ENCODE results near the gene SLC6A3. TPM values are rescaled to one million over a fixed set of nuclear protein-coding genes. Genes with fewer than 3 reads are reported as not detected.

Gene SLC6A3
- total RNA-seq, 1 donor from 2014 or later: not detected

- no peak for DNase-seq (ENCODE audit: low spot score, unreplicated experiment)
Measured at GRCh38 chr5:1356873-1357787, 88.1 kb downstream of the SLC6A3 start.

GRCh38 chr5:1354576-1354975 is 90.7 kb downstream of the SLC6A3 start:
- Mint-ChIP-seq H3K36me3 (ENCODE audit: insufficient read depth) (no peaks in the 10 kb centered on the region), H3K4me3 (ENCODE audit: low read depth) (no peak overlapping the region), H3K27me3 (peaks cover 30% of the 10 kb centered on the region), H3K27ac (no peak overlapping the region), H3K4me1 (ENCODE audit: low read depth) (peaks cover 2% of the 10 kb centered on the region), H3K9me3 (ENCODE audit: low read depth) (no peaks in the 10 kb centered on the region)
- no peak for DNase-seq (ENCODE audit: low spot score, unreplicated experiment)
- TF ChIP-seq, protein P1, sequence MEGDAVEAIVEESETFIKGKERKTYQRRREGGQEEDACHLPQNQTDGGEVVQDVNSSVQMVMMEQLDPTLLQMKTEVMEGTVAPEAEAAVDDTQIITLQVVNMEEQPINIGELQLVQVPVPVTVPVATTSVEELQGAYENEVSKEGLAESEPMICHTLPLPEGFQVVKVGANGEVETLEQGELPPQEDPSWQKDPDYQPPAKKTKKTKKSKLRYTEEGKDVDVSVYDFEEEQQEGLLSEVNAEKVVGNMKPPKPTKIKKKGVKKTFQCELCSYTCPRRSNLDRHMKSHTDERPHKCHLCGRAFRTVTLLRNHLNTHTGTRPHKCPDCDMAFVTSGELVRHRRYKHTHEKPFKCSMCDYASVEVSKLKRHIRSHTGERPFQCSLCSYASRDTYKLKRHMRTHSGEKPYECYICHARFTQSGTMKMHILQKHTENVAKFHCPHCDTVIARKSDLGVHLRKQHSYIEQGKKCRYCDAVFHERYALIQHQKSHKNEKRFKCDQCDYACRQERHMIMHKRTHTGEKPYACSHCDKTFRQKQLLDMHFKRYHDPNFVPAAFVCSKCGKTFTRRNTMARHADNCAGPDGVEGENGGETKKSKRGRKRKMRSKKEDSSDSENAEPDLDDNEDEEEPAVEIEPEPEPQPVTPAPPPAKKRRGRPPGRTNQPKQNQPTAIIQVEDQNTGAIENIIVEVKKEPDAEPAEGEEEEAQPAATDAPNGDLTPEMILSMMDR (IDR thresholded peaks at IDR 0.05; ENCODE audit: unreplicated experiment): no peak

More at GRCh38 chr5:1356873-1357787, 88.1 kb downstream of the SLC6A3 start:
- Mint-ChIP-seq H3K36me3 (ENCODE audit: insufficient read depth) (no peaks in the 10 kb centered on the region), H3K27me3 (peaks cover 25% of the 10 kb centered on the region), H3K9me3 (ENCODE audit: low read depth) (no peaks in the 10 kb centered on the region), H3K4me3 (ENCODE audit: low read depth) (no peak overlapping the region), H3K27ac (no peak overlapping the region), H3K4me1 (ENCODE audit: low read depth) (peaks cover 2% of the 10 kb centered on the region)
- TF ChIP-seq, protein P1 (IDR thresholded peaks at IDR 0.05; ENCODE audit: unreplicated experiment): no peak

DNA sequence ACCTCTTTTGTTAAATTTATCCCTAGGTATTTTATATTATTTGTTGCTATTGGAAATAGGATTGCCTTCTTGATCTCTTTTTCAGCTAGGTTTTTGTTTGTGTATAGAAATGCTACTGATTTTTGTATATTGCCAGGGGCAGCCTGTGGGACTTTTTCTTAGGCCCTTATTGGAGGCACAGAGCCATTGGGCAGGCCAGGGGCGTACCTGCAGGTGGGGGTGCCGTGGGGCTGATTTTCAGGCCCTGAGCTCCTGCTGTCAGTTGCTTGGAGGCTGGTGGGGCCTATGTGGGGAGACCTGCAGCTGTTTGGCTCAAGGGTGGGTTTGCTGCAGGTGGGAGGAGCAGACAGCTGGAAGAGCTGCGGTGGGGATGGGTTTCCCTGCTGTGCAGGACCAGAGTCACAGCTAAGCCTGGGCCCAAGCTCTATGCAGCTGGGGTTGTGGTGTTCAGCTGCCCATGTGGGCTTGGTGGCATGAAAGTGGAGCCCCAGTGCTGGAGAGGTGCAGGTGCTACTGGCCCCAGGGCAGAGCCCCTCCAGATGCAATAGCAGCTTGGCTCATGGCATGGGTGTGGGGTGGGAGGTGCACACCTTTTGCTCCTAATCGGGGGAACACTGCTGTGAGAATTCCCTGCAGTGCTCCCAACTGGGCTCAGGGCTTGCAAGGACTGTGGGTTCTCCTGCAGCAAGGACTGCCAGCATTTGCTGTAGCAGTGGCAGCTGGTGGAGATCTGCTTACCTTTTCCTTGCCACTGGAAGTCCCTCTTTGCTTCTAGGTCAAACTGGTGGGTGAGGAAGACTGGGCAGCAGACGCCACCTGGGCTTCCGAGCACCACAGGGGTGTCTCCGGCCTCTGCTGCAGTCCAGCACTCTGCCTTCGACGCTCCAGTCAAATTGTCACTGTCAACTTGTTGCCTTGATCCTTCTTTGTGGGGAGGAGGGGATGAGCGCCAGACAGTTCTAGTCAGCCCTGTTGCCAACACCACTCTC is 92.7 kb downstream of the SLC6A3 start:
- TF ChIP-seq, protein P1 (IDR thresholded peaks at IDR 0.05; ENCODE audit: unreplicated experiment): no peak
- H3K27me3 Mint-ChIP-seq: peaks cover 23% of the 10 kb centered on the region
- H3K4me3 Mint-ChIP-seq (ENCODE audit: low read depth): no peak overlapping the region
- H3K36me3 Mint-ChIP-seq (ENCODE audit: insufficient read depth): no peaks in the 10 kb centered on the region
- H3K4me1 Mint-ChIP-seq (ENCODE audit: low read depth): peaks cover 2% of the 10 kb centered on the region
- DNase-seq (ENCODE audit: low spot score, unreplicated experiment): no peak
- H3K9me3 Mint-ChIP-seq (ENCODE audit: low read depth): no peaks in the 10 kb centered on the region
- H3K27ac Mint-ChIP-seq: no peak overlapping the region

GRCh38 chr5:1351156-1351555 is 94.1 kb downstream of the SLC6A3 start:
- Mint-ChIP-seq H3K4me1 (ENCODE audit: low read depth) (peaks cover 1% of the 10 kb centered on the region), H3K4me3 (ENCODE audit: low read depth) (no peak overlapping the region), H3K36me3 (ENCODE audit: insufficient read depth) (no peaks in the 10 kb centered on the region), H3K27me3 (peaks cover 23% of the 10 kb centered on the region), H3K9me3 (ENCODE audit: low read depth) (no peaks in the 10 kb centered on the region), H3K27ac (no peak overlapping the region)
- no peak for DNase-seq (ENCODE audit: low spot score, unreplicated experiment)
- TF ChIP-seq, protein P1 (IDR thresholded peaks at IDR 0.05; ENCODE audit: unreplicated experiment): no peak

DNA sequence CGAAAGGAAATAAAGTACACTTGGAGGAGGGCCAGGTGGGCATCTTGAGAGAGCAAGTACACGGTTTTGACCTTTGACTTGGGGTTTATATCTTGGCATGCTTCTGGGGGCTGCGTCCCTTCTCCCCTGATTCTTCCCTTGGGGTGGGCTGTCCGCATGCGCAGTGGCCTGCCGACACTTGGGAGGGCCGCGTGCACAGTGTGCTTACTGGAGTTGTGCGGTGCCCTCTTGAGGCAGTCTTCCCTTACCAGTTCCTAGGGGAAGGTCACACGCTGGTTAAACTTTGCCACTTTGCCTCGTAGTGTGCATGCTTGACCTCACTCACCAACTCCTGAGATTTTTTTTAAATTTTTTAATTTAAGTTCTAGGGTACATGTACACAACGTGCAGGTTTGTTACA is 96.0 kb downstream of the SLC6A3 start:
- H3K27me3 Mint-ChIP-seq: peaks cover 16% of the 10 kb centered on the region
- H3K9me3 Mint-ChIP-seq (ENCODE audit: low read depth): no peaks in the 10 kb centered on the region
- peaks cover 6% of the 10 kb centered on the region for H3K4me1 Mint-ChIP-seq (ENCODE audit: low read depth)
- no peak overlapping the region for H3K4me3 Mint-ChIP-seq (ENCODE audit: low read depth)
- DNase-seq (ENCODE audit: low spot score, unreplicated experiment): no peak
- TF ChIP-seq, protein P1 (IDR thresholded peaks at IDR 0.05; ENCODE audit: unreplicated experiment): no peak
- no peaks in the 10 kb centered on the region for H3K36me3 Mint-ChIP-seq (ENCODE audit: insufficient read depth)
- H3K27ac Mint-ChIP-seq: no peak overlapping the region

Measured in progenitor cell of endocrine pancreas (in vitro differentiated cells).